Hematopoietic multipotent progenitor cell treated with erythropoietin and hydrocortisone succinate and interleukin-3 and kit ligand, for 15 days (in vitro differentiated cells): Measurements from ENCODE around the gene FBXO22.
"Not testable (repeated sequence)": the region's sequence is repeated elsewhere in the genome, so short reads cannot be mapped to it uniquely, and the experiment has no call there.

Experiments used
- DNase-seq: peaks from one replicate; pipeline ENCODE4 v3.0.0-alpha.2; 2015; ENCODE audit warnings: low spot score

The FBXO22 gene

DNA sequence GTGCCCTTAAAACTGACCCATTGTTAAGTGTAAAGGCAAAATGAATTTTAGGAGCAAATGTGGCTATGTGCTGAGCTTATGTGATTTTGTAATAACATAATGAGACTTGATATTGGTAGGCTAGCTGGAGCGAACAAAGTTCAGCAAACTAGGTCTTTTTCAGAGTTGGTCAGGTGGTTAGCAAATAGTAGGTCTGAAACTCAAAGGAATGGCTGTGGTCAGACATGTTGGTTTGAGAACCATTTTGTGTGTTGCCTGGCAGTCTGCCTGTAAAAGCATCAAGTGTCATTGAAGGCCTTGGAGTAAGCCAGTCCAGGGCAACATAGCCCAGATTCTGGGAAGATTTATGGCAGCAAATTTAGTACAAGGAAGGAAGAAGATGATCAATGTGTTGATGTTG, 16.4 kb downstream of the FBXO22 start:
- DNase-seq, result no peak

GRCh38 chr15:75921732-75922703, 18.3 kb downstream of the FBXO22 start:
- DNase-seq, result peak; percentile 67

DNA sequence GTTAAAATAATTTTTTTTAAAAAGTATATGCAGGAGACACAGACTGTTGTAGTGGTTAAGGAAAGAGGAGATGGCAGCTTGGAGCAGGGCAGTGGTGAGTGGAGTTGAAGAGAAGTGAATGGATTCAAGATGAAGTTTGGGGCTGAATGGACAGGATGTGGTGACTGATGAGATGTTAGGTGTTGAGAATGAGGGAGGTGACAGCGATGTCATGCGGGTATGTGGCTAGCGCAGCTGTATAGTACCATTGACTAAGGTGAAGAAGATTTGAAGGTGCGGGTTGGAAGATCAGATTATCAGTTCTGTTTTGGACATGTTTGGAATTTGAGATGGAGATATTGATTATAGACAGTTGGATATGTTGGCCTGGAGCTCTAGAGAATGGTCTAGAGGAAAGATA, 20.1 kb downstream of the FBXO22 start:
- DNase-seq, result no peak

DNA sequence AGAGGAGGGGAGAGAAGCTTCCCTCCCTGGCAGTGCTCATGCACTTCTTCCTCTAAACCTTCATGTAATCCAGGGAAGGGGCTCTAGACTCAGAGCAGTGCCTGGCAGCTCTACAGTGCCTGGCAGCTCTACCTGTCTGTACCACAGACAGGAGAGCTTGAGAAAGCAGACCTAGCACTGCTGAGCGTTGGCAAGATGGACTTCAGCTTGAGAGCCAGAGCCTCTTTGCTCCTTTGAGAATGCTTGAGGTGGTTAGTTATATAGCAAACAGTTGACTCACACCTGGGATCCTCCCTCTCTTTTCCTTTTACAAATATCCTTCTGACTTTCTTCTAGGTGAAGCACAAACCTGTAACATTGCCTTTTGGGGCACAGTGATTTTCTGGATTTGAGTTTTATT, 20.9 kb downstream of the FBXO22 start:
- DNase-seq, result no peak

GRCh38 chr15:75925440-75925839, 21.8 kb downstream of the FBXO22 start:
- no peak for DNase-seq

- no peak for DNase-seq
Observed at GRCh38 chr15:75926931-75927330, 23.3 kb downstream of the FBXO22 start.

DNA sequence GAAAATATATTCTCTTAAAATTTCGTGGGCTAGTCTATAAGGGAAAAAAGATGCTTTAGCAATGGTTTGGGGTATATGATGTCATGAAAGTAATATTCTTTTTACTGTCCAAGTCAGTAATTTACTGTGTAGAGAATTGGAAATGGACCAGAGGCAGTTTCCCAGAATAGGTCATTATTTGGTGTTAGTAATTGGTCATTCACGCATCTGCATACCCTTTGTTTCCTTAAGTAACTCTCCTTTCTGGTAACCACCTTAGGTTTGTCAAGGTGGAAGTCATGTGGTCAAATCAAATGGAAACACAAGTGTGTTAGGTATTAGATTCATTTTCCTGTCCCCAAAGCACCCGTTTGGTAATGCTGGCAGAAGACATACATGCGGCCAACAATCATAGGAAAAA, 23.9 kb downstream of the FBXO22 start:
- DNase-seq, result no peak

GRCh38 chr15:75928680-75929608, 25.3 kb downstream of the FBXO22 start:
- peak; percentile 38 for DNase-seq

- peak; percentile 14 for DNase-seq
Observed at GRCh38 chr15:75929799-75930565, 26.3 kb downstream of the FBXO22 start.

- DNase-seq, result no peak
Observed at GRCh38 chr15:75930866-75931265, 27.2 kb downstream of the FBXO22 start.

GRCh38 chr15:75942464-75942863, 38.8 kb downstream of the FBXO22 start:
- DNase-seq, result no peak

- DNase-seq, result no peak
Observed at GRCh38 chr15:75943246-75943645, 39.6 kb downstream of the FBXO22 start.

GRCh38 chr15:75943713-75944215, 40.1 kb downstream of the FBXO22 start:
- no peak for DNase-seq

DNA sequence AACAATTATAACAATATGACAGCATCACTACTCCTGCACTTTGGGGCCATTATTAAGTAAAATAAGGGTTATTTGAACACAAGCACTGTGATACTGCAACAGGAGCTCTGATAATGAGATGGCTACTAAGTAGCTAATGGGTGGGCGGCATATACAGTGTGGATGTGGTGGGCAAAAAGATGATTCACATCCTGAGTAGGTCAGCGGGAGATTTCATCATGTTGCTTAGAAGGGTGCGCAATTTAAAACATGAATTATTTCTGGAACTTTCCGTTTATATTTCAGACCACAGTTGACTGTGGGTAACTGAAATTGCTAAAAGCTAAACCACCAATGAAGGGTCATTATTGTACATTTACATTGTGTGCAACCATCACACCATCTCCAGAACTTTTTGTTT, 42.3 kb downstream of the FBXO22 start:
- no peak for DNase-seq

DNA sequence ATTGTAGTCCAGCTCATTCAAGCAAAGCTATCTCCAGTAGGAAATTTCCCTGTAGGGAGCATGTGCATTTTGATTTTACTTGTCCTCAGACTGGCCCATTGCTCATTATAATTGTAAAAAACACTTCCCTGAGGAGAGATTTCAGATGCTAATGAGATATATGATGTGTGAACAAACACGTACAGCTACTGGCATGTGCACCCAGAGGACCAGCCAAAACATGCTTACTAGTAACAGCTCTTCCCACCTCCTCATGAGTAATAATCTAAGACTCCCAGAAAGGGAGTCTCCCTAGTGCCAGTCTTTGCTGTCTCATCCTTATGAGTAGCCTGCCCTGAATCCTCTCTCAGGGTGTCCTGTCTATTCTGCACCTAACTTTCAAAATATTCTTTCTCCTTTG, 43.4 kb downstream of the FBXO22 start:
- DNase-seq, result peak; percentile 20

DNA sequence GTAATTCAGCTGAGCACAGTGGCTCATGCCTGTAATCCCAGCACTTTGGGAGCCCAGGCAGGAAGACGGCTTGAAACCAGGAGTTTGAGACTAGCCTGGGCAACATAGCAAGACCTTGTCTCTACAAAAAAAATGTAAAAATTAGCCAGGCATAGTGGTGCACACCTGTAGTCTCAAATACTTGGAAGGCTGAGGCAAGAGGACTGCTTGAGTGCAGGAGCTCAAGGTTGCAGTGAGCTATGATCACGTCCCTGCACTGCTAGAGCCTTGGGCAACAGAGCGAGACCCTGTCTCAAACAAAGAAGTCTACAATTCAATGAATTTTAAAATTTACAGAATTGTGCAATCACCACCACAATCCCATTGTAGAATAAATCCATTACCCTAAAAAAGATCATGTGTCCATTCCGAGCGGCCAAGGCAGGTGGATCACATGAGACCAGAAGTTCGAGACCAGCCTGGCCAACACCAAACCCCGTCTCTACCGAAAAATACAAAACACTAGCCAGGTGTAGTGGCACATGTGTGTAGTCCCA, 45.2 kb downstream of the FBXO22 start:
- DNase-seq, result no peak

DNA sequence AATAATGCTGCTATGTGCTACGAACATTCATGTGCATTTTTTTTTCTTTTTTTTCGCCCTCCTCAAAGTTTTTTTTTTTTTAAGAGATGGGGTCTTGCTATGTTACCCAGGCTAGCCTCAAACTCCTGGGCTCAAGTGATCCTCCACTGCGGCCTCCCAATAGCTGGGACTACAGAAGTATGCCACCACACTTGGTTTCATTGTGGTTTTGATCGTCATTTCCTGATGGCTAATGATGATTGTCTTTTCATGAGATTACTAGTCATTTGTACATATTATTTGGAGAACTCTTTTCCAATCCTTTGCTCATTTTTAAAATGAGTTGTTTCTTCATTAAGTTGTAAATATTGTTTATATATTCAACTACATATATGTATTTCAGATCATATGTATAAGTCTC, 48.8 kb downstream of the FBXO22 start:
- DNase-seq, result no peak

DNA sequence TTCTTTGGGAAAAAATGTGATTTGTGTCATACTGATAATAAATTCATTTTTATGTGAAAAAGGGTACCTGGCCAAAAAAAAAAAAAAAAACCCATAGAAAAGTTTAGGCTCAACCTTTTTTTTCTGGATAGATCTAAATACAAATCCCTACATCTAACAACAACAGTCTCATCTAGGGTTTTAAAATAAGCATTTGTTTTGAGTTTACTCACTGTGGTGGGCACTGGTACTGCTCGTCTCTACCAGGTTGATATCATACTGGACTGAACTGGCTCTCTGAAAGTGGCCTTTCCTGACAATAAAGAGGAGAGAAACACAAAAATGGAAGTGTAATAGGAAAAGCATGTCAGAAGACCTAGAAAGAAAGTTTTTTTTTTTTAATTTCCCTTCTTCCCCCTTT, 52.0 kb downstream of the FBXO22 start:
- DNase-seq, result no peak

DNA sequence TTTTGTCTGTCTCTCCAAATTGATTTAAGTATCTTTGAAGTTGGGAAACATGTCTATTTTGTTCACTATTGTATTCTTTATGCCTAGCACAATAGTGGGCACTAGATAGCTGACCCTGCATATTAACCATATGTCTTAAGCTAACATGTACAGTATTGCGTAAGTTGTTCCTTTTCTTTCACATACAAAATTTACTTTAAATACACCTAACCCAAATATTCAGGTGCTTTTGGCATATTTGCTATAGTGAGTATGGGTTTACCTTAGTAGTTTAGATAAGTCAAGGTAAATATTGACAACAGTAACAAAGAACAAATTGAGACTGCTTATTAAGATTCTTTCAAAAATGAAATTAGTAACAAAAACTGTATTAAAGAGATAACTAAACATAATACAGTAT, 57.7 kb downstream of the FBXO22 start:
- no peak for DNase-seq

DNA sequence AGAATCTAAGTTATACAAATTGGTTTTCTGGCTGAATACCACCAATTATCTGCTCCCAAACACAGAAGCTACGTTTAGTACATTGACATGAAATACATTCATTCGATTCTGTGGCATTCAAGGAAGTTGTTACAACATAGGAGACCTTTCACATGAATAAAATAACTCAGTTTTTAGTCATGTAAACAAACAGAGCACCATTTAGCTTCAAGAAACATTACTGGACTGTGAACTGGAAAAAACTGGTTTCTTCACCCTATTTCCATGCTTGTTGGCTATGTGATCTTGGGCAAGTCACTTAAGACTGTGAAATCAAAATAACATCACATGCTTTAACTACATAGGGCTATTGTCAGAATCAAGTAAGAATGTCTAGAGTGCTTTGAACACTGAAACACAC, 62.4 kb downstream of the FBXO22 start:
- DNase-seq, result no peak

DNA sequence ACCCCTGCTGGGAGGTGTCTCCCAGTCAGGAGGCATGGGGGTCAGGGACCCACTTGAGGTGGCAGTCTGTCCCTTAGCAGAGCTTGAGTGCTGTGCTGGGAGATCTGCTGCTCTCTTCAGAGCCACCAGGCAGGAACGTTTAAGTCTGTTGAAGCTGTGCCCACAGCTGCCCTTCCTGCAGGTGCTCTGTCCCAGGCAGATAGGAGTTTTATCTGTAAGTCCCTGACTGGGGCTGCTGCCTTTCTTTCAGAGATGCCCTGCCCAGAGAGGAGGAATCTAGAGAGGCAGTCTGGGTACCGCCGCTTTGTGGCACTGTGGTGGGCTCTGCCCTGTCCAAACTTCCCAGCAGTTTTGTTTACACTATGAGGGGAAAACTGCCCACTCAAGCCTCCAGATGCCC, 73.1 kb downstream of the FBXO22 start:
- not testable (repeated sequence) for DNase-seq
